HL-60 (cell line): Measurements from ENCODE around the gene SLAMF9.

Source experiments
- DNase-seq, 2 experiments: peaks; one replicate each; pipeline ENCODE4 v3.0.0-alpha.2; 2010 to 2020; ENCODE audit warnings: low read depth in 1 of 2, low spot score in 1 of 2
- H3K27ac ChIP-seq: fragments of 250-450 bp; sonication (Bioruptor Pico); replicated peaks from 2 replicates; pipeline ENCODE4 v1.5.1; 2020; ENCODE audit warnings: mild to moderate bottlenecking, moderate library complexity
- H3K27me3 ChIP-seq: fragments of 250-450 bp; sonication (Bioruptor Pico); 2 replicates; pipeline ENCODE4 v1.5.1; 2021; ENCODE audit warnings: mild to moderate bottlenecking, moderate library complexity; ENCODE audit not compliant: insufficient read depth, poor library complexity, severe bottlenecking
- H3K4me3 ChIP-seq: replicated peaks from 2 replicates; pipeline ENCODE4 v1.5.1; 2011; ENCODE audit warnings: mild to moderate bottlenecking, control low read depth, low read length; ENCODE audit not compliant: insufficient read depth
- GABPA ChIP-seq: IDR thresholded peaks from 2 replicates; pipeline ENCODE4 v1.6.1; 2012; ENCODE audit warnings: low read depth
- POLR2AphosphoS5 ChIP-seq: IDR thresholded peaks from 2 replicates; pipeline ENCODE4 v1.6.1; 2012; ENCODE audit warnings: low read depth
- SPI1 ChIP-seq: IDR thresholded peaks from 2 replicates; pipeline ENCODE4 v1.6.1; 2012; ENCODE audit warnings: low read depth, mild to moderate bottlenecking, borderline replicate concordance
- TF ChIP-seq, protein P1 (sequence below): IDR thresholded peaks from one replicate; pipeline ENCODE4 v1.5.1; 2011; ENCODE audit warnings: low read length, control low read depth, inconsistent platforms; ENCODE audit not compliant: insufficient read depth
- TF ChIP-seq, protein P2 (sequence below): IDR thresholded peaks from 2 replicates; pipeline ENCODE4 v1.6.1; 2012; ENCODE audit warnings: low read depth; ENCODE audit not compliant: insufficient replicate concordance

Gene SLAMF9

DNA sequence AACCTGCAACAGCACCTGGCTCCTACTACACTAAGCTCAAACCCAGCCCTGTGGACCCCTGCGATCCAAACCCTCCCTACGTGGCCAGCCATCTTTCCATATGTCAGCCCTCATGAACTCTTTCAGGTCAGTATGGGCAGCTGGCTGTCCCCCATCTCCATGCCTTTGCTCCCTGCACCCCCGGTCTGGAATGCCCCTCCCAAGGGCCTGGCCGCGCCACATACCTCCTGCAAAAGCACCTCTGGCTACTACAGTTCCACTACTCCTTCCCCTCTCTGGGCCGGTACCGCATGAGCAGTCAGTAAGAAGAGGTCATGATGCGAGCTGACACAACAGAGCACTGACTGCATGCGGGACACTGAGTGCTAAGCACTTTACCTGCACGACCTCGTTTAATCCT lies 18.7 kb downstream of the SLAMF9 start:
- no peak for DNase-seq
- Histone ChIP-seq H3K27me3 (no peaks in the 10 kb centered on the region), H3K27ac (no peak overlapping the region), H3K4me3 (no peak overlapping the region)
- TF ChIP-seq, protein P1, sequence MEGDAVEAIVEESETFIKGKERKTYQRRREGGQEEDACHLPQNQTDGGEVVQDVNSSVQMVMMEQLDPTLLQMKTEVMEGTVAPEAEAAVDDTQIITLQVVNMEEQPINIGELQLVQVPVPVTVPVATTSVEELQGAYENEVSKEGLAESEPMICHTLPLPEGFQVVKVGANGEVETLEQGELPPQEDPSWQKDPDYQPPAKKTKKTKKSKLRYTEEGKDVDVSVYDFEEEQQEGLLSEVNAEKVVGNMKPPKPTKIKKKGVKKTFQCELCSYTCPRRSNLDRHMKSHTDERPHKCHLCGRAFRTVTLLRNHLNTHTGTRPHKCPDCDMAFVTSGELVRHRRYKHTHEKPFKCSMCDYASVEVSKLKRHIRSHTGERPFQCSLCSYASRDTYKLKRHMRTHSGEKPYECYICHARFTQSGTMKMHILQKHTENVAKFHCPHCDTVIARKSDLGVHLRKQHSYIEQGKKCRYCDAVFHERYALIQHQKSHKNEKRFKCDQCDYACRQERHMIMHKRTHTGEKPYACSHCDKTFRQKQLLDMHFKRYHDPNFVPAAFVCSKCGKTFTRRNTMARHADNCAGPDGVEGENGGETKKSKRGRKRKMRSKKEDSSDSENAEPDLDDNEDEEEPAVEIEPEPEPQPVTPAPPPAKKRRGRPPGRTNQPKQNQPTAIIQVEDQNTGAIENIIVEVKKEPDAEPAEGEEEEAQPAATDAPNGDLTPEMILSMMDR = no peak
- TF ChIP-seq, protein P2, sequence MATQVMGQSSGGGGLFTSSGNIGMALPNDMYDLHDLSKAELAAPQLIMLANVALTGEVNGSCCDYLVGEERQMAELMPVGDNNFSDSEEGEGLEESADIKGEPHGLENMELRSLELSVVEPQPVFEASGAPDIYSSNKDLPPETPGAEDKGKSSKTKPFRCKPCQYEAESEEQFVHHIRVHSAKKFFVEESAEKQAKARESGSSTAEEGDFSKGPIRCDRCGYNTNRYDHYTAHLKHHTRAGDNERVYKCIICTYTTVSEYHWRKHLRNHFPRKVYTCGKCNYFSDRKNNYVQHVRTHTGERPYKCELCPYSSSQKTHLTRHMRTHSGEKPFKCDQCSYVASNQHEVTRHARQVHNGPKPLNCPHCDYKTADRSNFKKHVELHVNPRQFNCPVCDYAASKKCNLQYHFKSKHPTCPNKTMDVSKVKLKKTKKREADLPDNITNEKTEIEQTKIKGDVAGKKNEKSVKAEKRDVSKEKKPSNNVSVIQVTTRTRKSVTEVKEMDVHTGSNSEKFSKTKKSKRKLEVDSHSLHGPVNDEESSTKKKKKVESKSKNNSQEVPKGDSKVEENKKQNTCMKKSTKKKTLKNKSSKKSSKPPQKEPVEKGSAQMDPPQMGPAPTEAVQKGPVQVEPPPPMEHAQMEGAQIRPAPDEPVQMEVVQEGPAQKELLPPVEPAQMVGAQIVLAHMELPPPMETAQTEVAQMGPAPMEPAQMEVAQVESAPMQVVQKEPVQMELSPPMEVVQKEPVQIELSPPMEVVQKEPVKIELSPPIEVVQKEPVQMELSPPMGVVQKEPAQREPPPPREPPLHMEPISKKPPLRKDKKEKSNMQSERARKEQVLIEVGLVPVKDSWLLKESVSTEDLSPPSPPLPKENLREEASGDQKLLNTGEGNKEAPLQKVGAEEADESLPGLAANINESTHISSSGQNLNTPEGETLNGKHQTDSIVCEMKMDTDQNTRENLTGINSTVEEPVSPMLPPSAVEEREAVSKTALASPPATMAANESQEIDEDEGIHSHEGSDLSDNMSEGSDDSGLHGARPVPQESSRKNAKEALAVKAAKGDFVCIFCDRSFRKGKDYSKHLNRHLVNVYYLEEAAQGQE = no peak
- TF ChIP-seq GABPA (no peak), SPI1 (no peak), POLR2AphosphoS5 (no peak)

GRCh38 chr1:159934136-159935039 lies 19.6 kb downstream of the SLAMF9 start:
- TF ChIP-seq, protein P2 = no peak
- TF ChIP-seq GABPA (no peak), POLR2AphosphoS5 (no peak), SPI1 (no peak)
- TF ChIP-seq, protein P1 = no peak
- Histone ChIP-seq H3K27ac (no peak overlapping the region), H3K4me3 (no peak overlapping the region), H3K27me3 (no peaks in the 10 kb centered on the region)
- DNase-seq = no peak

GRCh38 chr1:159933347-159933746 lies 20.7 kb downstream of the SLAMF9 start:
- TF ChIP-seq GABPA (no peak), POLR2AphosphoS5 (no peak), SPI1 (no peak)
- TF ChIP-seq, protein P1 = no peak
- TF ChIP-seq, protein P2 = no peak
- DNase-seq = no peak

More at GRCh38 chr1:159933347-159933746, 20.7 kb downstream of the SLAMF9 start:
- no peak overlapping the region for H3K27ac ChIP-seq
- no peak overlapping the region for H3K4me3 ChIP-seq
- no peaks in the 10 kb centered on the region for H3K27me3 ChIP-seq
